ENCODE measurements around the gene GFY.

The GFY gene

GRCh38 chr19:49431330-49431749 lies 6.2 kb downstream of the GFY start:
- TF ChIP-seq CTCF (IDR thresholded peaks at IDR 0.05), result no peak

- TF ChIP-seq CTCF (IDR thresholded peaks at IDR 0.05), result no peak
Measured at GRCh38 chr19:49432141-49433073, 7.2 kb downstream of the GFY start.

DNA sequence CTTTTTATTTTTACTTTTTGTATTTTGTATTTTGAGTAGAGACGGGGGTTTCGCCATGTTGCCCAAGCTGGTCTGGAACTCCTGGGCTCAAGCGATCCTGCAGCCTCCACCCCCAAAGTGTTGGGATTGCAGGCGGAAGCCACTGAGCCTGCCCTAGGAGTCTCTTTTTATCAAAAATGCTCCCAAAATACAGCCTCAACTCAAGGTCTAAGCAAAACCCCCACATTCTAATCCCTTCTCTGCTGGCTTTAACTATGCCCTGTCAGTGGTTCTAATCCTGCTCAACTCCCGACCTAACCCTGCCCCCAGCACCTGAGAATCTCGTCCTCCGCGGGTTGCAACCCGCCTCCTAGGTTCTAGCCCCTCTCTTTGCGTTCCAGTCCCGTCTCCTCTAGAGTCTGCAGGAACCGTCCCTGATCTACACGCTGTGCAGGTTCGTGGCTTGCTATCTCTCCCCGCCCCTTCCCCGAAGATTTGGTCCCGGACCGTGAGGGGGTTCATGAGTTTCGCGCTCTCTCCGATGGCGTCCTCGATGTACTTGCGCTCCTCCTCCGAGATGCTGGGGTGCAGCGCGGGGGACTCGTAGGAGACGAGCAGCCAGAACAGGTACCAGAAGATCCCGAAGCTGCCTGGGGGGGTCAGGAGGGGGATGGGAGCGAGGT lies 8.2 kb downstream of the GFY start:
- TF ChIP-seq CTCF (IDR thresholded peaks at IDR 0.05), result no peak

DNA sequence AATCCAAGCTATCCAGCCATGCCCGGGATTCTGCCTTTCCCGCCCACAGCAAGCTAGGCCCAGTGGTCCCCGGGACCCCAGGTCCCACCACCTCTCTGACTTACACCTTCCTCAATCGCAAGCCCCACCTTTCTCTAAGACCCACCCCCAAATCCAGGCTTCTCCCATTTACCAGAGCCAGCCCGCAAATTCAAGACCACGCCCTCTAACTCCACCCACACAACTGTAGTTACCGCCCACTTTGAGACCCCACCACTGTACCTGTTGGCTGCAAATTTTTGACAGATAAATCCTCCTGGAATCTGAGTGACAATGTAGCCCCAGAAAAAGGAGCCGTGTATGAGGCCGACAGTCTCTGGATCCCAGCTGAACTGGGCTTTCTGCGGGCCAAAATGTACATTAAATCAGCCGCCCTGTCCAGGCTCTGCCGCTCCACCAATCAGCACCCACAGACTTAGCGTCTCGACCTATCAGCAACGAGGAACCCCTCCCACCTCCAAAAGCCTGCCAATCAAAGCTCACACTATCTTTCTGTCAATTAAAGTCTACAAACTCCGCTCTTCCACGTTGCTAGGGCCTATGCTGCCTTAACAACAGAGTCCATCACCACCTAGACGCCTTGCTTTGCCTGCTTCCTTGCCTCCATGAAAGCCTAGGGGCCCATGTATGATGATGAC lies 9.9 kb downstream of the GFY start:
- TF ChIP-seq CTCF (IDR thresholded peaks at IDR 0.05), result no peak

- no peak for TF ChIP-seq CTCF (IDR thresholded peaks at IDR 0.05)
Measured at GRCh38 chr19:49435670-49436069, 10.5 kb downstream of the GFY start.

DNA sequence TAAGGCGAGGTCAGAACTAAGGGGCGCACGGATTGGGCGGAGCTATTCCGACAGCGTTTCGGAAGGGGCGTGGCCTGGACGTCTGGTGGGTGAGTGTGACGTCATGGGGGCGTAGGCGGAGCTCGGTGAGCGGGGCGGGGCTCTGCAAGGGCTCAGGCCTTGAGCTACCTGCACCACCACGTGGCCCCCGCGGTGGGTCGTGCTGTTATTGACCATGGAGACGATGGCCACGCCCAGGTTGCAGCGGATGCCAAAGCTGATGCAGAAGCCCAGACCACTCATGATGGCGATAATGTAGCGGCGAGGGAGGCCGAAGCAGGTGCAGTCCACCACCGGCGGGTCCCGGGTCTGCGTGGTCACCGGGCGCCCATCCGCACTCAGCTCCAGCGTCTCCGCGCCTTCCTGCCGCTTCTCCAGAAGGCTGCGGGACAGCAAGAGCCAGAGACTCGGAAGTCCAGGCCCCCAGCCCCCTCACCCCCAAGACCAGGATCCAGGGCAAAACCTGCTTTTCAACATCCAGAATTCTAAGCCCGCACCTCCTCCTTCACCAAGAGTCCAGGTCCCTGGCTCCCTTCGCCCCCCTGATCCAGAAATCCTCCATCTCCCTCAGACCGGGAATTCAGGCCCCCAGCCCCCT lies 11.3 kb downstream of the GFY start:
- TF ChIP-seq CTCF (IDR thresholded peaks at IDR 0.05), result no peak

DNA sequence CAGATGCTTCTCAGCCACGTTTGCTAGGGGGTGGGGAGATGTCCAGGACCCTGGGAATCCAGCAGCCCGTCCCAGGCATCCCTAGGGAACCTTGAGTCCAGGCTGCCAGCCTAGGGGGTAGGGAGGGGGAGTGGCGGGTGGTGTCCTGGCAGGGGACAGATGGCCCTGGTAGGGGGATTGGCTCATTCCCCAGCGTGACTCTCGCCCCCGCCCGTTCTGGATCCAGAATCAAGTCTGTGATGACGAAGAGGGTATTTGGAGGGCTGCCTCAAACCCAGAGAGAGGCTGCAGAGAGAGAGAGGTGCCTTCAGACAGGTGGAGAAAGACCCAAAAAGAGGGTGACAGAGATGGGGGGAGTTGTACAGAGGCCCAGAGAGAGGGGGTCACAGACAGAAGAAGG lies 12.0 kb downstream of the GFY start:
- TF ChIP-seq CTCF (IDR thresholded peaks at IDR 0.05), result no peak

Measured in LNCAP (cell line).